H1 (cell line): ENCODE data around the gene LDLRAD4. TPM values are rescaled to one million over a fixed set of nuclear protein-coding genes. Genes with fewer than 3 reads are reported as not detected.

Experiments
- BCL11A ChIP-seq, 2 experiments: IDR thresholded peaks; one replicate each; pipeline ENCODE4 v1.6.1; 2011; ENCODE audit warnings: low read depth in 2 of 2, low read length in 2 of 2, mild to moderate bottlenecking in 2 of 2
- EZH2 ChIP-seq: fragments of 200-600 bp; sonication (generic); IDR thresholded peaks from 2 replicates; pipeline ENCODE4 v1.7.1; 2012; ENCODE audit warnings: low read depth, mild to moderate bottlenecking, moderate library complexity, low read length, inconsistent platforms; ENCODE audit not compliant: severe bottlenecking
- MAFK ChIP-seq: IDR thresholded peaks from 2 replicates; pipeline ENCODE4 v1.6.1; 2012; ENCODE audit warnings: low read depth, mild to moderate bottlenecking, improper control_type of control experiment, low read length
- SP2 ChIP-seq: IDR thresholded peaks from 2 replicates; pipeline ENCODE4 v1.6.1; 2012; ENCODE audit warnings: mild to moderate bottlenecking, low read length, inconsistent platforms
- polyA plus RNA-seq, 7 experiments: library from polyadenylated mRNA; depleted of rRNA in 3 of 7; stranded (reverse) in 5 of 7; unstranded in 2 of 7; fragments of >200 nt in 5 of 7; fragments of 200-250 nt in 2 of 7; gene quantifications; 1 replicate in 5 of 7; 2 replicates in 1 of 7; 4 replicates in 1 of 7; pipeline versions ENCODE4 v1.2.1 to v1.2.3, GENCODE V29; 2011 to 2013; ENCODE audit warnings: missing spikeins in 2 of 7, mixed read lengths in 2 of 7
- total RNA-seq: library from RNA; stranded (reverse); fragmentation: NEBNext Ultra II Directional; extraction: Animal tissue kit (Norgen Biotek cat#: 25700); gene quantifications from 2 replicates; pipeline ENCODE4 v1.2.1, GENCODE V29; 2021
- TF ChIP-seq, protein P1 (sequence below): fragments of 300-600 bp; sonication (generic); IDR thresholded peaks from 2 replicates; pipeline ENCODE4 v1.7.1; 2012; ENCODE audit warnings: low read length, moderate library complexity, mild to moderate bottlenecking, inconsistent platforms; ENCODE audit not compliant: insufficient replicate concordance
- TF ChIP-seq, protein P2 (sequence below), 3 experiments: IDR thresholded peaks; 1 replicate in 2 of 3; 2 replicates in 1 of 3; pipeline versions ENCODE4 v1.5.1 to v1.6.1; 2011; ENCODE audit warnings: low read length in 3 of 3, mild to moderate bottlenecking in 3 of 3, inconsistent platforms in 2 of 3, low read depth in 1 of 3, moderate library complexity in 1 of 3; ENCODE audit not compliant: insufficient read depth in 1 of 3; ENCODE audit errors: control extremely low read depth in 1 of 3

The LDLRAD4 gene
- total and polyA plus RNA-seq, 2 of the 8 experiments (the other 6 are each of a cell fraction or from before 2014, with no cell fraction given), result 0.77 to 1.4 TPM

DNA sequence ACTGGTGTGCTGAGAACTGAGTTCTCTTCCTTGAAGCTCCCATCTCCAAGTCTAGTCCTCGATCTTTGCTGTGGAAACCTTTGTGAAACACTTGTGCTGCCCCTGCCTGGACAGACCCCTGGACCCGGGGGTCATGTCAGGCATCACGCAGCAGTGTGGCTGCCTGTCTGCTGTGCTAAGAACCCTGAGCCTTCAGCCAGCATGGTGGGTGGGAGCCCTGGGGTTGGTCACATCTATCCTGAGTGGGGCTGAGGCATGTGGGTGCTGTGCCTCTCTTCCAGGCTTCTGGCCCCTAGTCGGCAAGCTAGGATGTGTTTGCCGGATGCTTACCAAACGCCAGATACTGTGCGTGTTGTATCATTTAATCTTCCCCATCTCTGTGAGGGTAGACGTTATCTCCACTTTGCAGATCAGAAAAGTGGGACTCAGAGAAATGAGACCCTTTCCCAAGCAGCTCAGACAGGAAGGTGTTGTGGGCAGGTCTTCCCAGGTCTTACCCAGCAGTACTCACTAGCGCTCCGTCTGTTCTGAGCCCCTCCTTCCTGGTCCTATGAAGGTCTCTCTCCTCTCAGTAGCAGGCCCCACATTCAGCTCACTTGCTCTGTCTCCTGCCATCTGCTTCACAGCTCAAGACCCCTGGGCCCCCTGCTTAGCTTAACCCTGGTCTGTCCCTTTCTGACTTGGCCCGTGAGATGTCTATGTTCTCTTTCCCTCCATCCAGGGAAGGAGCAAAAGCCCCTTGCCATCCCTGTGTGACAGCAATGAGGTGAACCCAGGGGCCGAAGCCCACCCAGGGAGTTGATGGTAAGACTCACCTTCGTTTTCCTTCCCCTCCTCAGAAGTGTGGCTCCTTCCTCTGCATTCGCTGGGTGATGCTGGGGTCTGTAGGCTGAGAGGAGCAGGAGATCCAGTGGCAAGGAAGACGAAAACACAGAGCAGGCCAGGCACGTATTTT, 265.0 kb downstream of the LDLRAD4 start (continued):
- TF ChIP-seq, protein P1, sequence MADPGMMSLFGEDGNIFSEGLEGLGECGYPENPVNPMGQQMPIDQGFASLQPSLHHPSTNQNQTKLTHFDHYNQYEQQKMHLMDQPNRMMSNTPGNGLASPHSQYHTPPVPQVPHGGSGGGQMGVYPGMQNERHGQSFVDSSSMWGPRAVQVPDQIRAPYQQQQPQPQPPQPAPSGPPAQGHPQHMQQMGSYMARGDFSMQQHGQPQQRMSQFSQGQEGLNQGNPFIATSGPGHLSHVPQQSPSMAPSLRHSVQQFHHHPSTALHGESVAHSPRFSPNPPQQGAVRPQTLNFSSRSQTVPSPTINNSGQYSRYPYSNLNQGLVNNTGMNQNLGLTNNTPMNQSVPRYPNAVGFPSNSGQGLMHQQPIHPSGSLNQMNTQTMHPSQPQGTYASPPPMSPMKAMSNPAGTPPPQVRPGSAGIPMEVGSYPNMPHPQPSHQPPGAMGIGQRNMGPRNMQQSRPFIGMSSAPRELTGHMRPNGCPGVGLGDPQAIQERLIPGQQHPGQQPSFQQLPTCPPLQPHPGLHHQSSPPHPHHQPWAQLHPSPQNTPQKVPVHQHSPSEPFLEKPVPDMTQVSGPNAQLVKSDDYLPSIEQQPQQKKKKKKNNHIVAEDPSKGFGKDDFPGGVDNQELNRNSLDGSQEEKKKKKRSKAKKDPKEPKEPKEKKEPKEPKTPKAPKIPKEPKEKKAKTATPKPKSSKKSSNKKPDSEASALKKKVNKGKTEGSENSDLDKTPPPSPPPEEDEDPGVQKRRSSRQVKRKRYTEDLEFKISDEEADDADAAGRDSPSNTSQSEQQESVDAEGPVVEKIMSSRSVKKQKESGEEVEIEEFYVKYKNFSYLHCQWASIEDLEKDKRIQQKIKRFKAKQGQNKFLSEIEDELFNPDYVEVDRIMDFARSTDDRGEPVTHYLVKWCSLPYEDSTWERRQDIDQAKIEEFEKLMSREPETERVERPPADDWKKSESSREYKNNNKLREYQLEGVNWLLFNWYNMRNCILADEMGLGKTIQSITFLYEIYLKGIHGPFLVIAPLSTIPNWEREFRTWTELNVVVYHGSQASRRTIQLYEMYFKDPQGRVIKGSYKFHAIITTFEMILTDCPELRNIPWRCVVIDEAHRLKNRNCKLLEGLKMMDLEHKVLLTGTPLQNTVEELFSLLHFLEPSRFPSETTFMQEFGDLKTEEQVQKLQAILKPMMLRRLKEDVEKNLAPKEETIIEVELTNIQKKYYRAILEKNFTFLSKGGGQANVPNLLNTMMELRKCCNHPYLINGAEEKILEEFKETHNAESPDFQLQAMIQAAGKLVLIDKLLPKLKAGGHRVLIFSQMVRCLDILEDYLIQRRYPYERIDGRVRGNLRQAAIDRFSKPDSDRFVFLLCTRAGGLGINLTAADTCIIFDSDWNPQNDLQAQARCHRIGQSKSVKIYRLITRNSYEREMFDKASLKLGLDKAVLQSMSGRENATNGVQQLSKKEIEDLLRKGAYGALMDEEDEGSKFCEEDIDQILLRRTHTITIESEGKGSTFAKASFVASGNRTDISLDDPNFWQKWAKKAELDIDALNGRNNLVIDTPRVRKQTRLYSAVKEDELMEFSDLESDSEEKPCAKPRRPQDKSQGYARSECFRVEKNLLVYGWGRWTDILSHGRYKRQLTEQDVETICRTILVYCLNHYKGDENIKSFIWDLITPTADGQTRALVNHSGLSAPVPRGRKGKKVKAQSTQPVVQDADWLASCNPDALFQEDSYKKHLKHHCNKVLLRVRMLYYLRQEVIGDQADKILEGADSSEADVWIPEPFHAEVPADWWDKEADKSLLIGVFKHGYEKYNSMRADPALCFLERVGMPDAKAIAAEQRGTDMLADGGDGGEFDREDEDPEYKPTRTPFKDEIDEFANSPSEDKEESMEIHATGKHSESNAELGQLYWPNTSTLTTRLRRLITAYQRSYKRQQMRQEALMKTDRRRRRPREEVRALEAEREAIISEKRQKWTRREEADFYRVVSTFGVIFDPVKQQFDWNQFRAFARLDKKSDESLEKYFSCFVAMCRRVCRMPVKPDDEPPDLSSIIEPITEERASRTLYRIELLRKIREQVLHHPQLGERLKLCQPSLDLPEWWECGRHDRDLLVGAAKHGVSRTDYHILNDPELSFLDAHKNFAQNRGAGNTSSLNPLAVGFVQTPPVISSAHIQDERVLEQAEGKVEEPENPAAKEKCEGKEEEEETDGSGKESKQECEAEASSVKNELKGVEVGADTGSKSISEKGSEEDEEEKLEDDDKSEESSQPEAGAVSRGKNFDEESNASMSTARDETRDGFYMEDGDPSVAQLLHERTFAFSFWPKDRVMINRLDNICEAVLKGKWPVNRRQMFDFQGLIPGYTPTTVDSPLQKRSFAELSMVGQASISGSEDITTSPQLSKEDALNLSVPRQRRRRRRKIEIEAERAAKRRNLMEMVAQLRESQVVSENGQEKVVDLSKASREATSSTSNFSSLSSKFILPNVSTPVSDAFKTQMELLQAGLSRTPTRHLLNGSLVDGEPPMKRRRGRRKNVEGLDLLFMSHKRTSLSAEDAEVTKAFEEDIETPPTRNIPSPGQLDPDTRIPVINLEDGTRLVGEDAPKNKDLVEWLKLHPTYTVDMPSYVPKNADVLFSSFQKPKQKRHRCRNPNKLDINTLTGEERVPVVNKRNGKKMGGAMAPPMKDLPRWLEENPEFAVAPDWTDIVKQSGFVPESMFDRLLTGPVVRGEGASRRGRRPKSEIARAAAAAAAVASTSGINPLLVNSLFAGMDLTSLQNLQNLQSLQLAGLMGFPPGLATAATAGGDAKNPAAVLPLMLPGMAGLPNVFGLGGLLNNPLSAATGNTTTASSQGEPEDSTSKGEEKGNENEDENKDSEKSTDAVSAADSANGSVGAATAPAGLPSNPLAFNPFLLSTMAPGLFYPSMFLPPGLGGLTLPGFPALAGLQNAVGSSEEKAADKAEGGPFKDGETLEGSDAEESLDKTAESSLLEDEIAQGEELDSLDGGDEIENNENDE, result no peak
- TF ChIP-seq, protein P2, sequence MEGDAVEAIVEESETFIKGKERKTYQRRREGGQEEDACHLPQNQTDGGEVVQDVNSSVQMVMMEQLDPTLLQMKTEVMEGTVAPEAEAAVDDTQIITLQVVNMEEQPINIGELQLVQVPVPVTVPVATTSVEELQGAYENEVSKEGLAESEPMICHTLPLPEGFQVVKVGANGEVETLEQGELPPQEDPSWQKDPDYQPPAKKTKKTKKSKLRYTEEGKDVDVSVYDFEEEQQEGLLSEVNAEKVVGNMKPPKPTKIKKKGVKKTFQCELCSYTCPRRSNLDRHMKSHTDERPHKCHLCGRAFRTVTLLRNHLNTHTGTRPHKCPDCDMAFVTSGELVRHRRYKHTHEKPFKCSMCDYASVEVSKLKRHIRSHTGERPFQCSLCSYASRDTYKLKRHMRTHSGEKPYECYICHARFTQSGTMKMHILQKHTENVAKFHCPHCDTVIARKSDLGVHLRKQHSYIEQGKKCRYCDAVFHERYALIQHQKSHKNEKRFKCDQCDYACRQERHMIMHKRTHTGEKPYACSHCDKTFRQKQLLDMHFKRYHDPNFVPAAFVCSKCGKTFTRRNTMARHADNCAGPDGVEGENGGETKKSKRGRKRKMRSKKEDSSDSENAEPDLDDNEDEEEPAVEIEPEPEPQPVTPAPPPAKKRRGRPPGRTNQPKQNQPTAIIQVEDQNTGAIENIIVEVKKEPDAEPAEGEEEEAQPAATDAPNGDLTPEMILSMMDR (IDR thresholded peaks at IDR 0.05; ENCODE audit: control extremely low read depth in 1 of 3, insufficient read depth in 1 of 3, low read depth in 1 of 3, low read length in 3 of 3), result no peak
- TF ChIP-seq EZH2 (no peak), SP2 (no peak), MAFK (no peak), BCL11A (IDR thresholded peaks at IDR 0.05; ENCODE audit: low read depth in 2 of 2, low read length in 2 of 2) (no peak)
